HEK293 (cell line): ENCODE data around the gene FAAP100.

Source experiments
- ATF2 ChIP-seq: fragments of 450-650 bp; formaldehyde crosslinking; IDR thresholded peaks from 2 replicates; pipeline ENCODE4 v1.5.1; 2016; ENCODE audit warnings: missing biosample characterization, missing genetic modification characterization, low read depth
- GLI4 ChIP-seq: fragments of 450-650 bp; formaldehyde crosslinking; IDR thresholded peaks from 2 replicates; pipeline ENCODE4 v1.5.1; 2016; ENCODE audit warnings: missing biosample characterization, missing genetic modification characterization
- HOXD13 ChIP-seq: sonication (generic); formaldehyde crosslinking; IDR thresholded peaks from 2 replicates; pipeline ENCODE4 v1.8.0; 2022; ENCODE audit warnings: missing genetic modification reagents, borderline replicate concordance
- INSM2 ChIP-seq: fragments of 450-650 bp; formaldehyde crosslinking; IDR thresholded peaks from 2 replicates; pipeline ENCODE4 v1.5.1; 2016; ENCODE audit warnings: missing biosample characterization, missing genetic modification characterization
- KLF1 ChIP-seq: fragments of 450-650 bp; formaldehyde crosslinking; IDR thresholded peaks from 2 replicates; pipeline ENCODE4 v1.5.1; 2016; ENCODE audit warnings: missing biosample characterization, missing genetic modification characterization
- MZF1 ChIP-seq: fragments of 450-650 bp; formaldehyde crosslinking; IDR thresholded peaks from 2 replicates; pipeline ENCODE4 v1.5.1; 2017; ENCODE audit warnings: missing biosample characterization, missing genetic modification characterization, borderline replicate concordance
- SCRT1 ChIP-seq: fragments of 450-650 bp; formaldehyde crosslinking; IDR thresholded peaks from 2 replicates; pipeline ENCODE4 v1.5.1; 2016; ENCODE audit warnings: missing biosample characterization, missing genetic modification characterization, borderline replicate concordance
- SETDB1 ChIP-seq: IDR thresholded peaks from one replicate; pipeline ENCODE4 v1.6.1; 2017; ENCODE audit warnings: mild to moderate bottlenecking, low read length, moderate library complexity, mixed read lengths; ENCODE audit not compliant: insufficient read length
- ZBTB11 ChIP-seq: fragments of 450-650 bp; formaldehyde crosslinking; conservative IDR thresholded peaks from 2 replicates; pipeline ENCODE4 v1.5.1; 2016; ENCODE audit warnings: low read depth, missing biosample characterization, missing genetic modification characterization
- ZBTB21 ChIP-seq: fragments of 450-650 bp; formaldehyde crosslinking; IDR thresholded peaks from 2 replicates; pipeline ENCODE4 v1.5.1; 2017; ENCODE audit warnings: missing biosample characterization, missing genetic modification characterization
- ZBTB48 ChIP-seq: fragments of 450-650 bp; formaldehyde crosslinking; IDR thresholded peaks from 2 replicates; pipeline ENCODE4 v1.5.1; 2016; ENCODE audit warnings: missing biosample characterization, missing genetic modification characterization
- ZBTB6 ChIP-seq: fragments of 450-650 bp; formaldehyde crosslinking; IDR thresholded peaks from 2 replicates; pipeline ENCODE4 v1.5.1; 2017; ENCODE audit warnings: missing biosample characterization, missing genetic modification characterization
- ZFP69B ChIP-seq: fragments of 450-650 bp; formaldehyde crosslinking; IDR thresholded peaks from 2 replicates; pipeline ENCODE4 v1.5.1; 2016; ENCODE audit warnings: missing biosample characterization, missing genetic modification characterization
- ZNF133 ChIP-seq: fragments of 450-650 bp; formaldehyde crosslinking; IDR thresholded peaks from 2 replicates; pipeline ENCODE4 v1.5.1; 2016; ENCODE audit warnings: missing biosample characterization, missing genetic modification characterization
- ZNF223 ChIP-seq: fragments of 450-650 bp; formaldehyde crosslinking; IDR thresholded peaks from 2 replicates; pipeline ENCODE4 v1.5.1; 2016; ENCODE audit warnings: missing biosample characterization, missing genetic modification characterization
- ZNF239 ChIP-seq: fragments of 450-650 bp; formaldehyde crosslinking; IDR thresholded peaks from 2 replicates; pipeline ENCODE4 v1.5.1; 2016; ENCODE audit warnings: missing biosample characterization, missing genetic modification characterization
- ZNF311 ChIP-seq: fragments of 450-650 bp; formaldehyde crosslinking; IDR thresholded peaks from 2 replicates; pipeline ENCODE4 v1.5.1; 2017; ENCODE audit warnings: missing biosample characterization, missing genetic modification characterization, borderline replicate concordance
- ZNF426 ChIP-seq: fragments of 450-650 bp; formaldehyde crosslinking; IDR thresholded peaks from 2 replicates; pipeline ENCODE4 v1.5.1; 2017; ENCODE audit warnings: missing biosample characterization, missing genetic modification characterization, mild to moderate bottlenecking, inconsistent platforms, moderate library complexity
- ZNF433 ChIP-seq: fragments of 450-650 bp; formaldehyde crosslinking; IDR thresholded peaks from 2 replicates; pipeline ENCODE4 v1.5.1; 2016; ENCODE audit warnings: missing biosample characterization, missing genetic modification characterization, low read depth
- ZNF560 ChIP-seq: fragments of 450-650 bp; formaldehyde crosslinking; IDR thresholded peaks from 2 replicates; pipeline ENCODE4 v1.5.1; 2017; ENCODE audit warnings: missing biosample characterization, missing genetic modification characterization, borderline replicate concordance
- ZNF561 ChIP-seq: fragments of 450-650 bp; IDR thresholded peaks from 2 replicates; pipeline ENCODE4 v1.5.1; 2018; ENCODE audit warnings: missing biosample characterization, missing genetic modification characterization, borderline replicate concordance
- ZNF621 ChIP-seq: fragments of 450-650 bp; formaldehyde crosslinking; IDR thresholded peaks from 2 replicates; pipeline ENCODE4 v1.5.1; 2017; ENCODE audit warnings: missing biosample characterization, missing genetic modification characterization
- ZNF785 ChIP-seq: fragments of 450-650 bp; formaldehyde crosslinking; IDR thresholded peaks from 2 replicates; pipeline ENCODE4 v1.5.1; 2016; ENCODE audit warnings: missing biosample characterization, missing genetic modification characterization
- ZSCAN4 ChIP-seq: fragments of 450-650 bp; formaldehyde crosslinking; IDR thresholded peaks from 2 replicates; pipeline ENCODE4 v1.5.1; 2017; ENCODE audit warnings: missing biosample characterization, missing genetic modification characterization
- TF ChIP-seq, protein P1 (sequence below): fragments of 450-650 bp; formaldehyde crosslinking; IDR thresholded peaks from 2 replicates; pipeline ENCODE4 v1.5.1; 2016; ENCODE audit warnings: missing biosample characterization, missing genetic modification characterization, low read depth
- TF ChIP-seq, protein P2 (sequence below): fragments of 450-650 bp; formaldehyde crosslinking; IDR thresholded peaks from 2 replicates; pipeline ENCODE4 v1.5.1; 2017; ENCODE audit warnings: missing biosample characterization, missing genetic modification characterization

FAAP100 gene

GRCh38 chr17:81552244-81553017 is at the start of gene FAAP100 (continued):
- TF ChIP-seq ZNF785 (tag by site-specific recombination) (no peak), KLF1 (tag by site-specific recombination) (peak; percentile 48; the same call in 1 of the 2 replicates), ZNF560 (tag by site-specific recombination) (no peak), ZBTB48 (tag by site-specific recombination) (0 out of 2 replicates have a peak, but pooled peaks have one; percentile 33), INSM2 (tag by site-specific recombination) (0 out of 2 replicates have a peak, but pooled peaks have one; percentile 18), ZBTB11 (peak; percentile 50; the same call in 1 of the 2 replicates), ZNF133 (tag by site-specific recombination) (no peak), ZNF426 (tag by site-specific recombination) (no peak), ZNF621 (no peak), ZNF223 (tag by site-specific recombination) (no peak), ZNF433 (no peak), ATF2 (tag by site-specific recombination) (no peak), SETDB1 (no peak), ZFP69B (no peak; the same call in 1 of the 2 replicates), GLI4 (no peak), MZF1 (tag by site-specific recombination) (no peak), ZNF561 (peak; percentile 51; the same call in 1 of the 2 replicates), ZBTB6 (tag by site-specific recombination) (no peak), ZSCAN4 (tag by site-specific recombination) (no peak), HOXD13 (CRISPR knock-in tag) (no peak), ZBTB21 (tag by site-specific recombination) (no peak; the same call in 1 of the 2 replicates), SCRT1 (no peak), ZNF239 (tag by site-specific recombination) (no peak), ZNF311 (tag by site-specific recombination) (no peak)
- TF ChIP-seq, protein P1, sequence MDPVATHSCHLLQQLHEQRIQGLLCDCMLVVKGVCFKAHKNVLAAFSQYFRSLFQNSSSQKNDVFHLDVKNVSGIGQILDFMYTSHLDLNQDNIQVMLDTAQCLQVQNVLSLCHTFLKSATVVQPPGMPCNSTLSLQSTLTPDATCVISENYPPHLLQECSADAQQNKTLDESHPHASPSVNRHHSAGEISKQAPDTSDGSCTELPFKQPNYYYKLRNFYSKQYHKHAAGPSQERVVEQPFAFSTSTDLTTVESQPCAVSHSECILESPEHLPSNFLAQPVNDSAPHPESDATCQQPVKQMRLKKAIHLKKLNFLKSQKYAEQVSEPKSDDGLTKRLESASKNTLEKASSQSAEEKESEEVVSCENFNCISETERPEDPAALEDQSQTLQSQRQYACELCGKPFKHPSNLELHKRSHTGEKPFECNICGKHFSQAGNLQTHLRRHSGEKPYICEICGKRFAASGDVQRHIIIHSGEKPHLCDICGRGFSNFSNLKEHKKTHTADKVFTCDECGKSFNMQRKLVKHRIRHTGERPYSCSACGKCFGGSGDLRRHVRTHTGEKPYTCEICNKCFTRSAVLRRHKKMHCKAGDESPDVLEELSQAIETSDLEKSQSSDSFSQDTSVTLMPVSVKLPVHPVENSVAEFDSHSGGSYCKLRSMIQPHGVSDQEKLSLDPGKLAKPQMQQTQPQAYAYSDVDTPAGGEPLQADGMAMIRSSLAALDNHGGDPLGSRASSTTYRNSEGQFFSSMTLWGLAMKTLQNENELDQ (tag by site-specific recombination), result no peak
- TF ChIP-seq, protein P2, sequence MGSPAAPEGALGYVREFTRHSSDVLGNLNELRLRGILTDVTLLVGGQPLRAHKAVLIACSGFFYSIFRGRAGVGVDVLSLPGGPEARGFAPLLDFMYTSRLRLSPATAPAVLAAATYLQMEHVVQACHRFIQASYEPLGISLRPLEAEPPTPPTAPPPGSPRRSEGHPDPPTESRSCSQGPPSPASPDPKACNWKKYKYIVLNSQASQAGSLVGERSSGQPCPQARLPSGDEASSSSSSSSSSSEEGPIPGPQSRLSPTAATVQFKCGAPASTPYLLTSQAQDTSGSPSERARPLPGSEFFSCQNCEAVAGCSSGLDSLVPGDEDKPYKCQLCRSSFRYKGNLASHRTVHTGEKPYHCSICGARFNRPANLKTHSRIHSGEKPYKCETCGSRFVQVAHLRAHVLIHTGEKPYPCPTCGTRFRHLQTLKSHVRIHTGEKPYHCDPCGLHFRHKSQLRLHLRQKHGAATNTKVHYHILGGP (tag by site-specific recombination), result no peak
